Measurements from ENCODE around the gene USP9X. TPM values are rescaled to one million over a fixed set of nuclear protein-coding genes. Genes with fewer than 3 reads are reported as not detected.

The USP9X gene
- total and polyA plus RNA-seq, 8 donors: 55.6 to 86.0 (median 62.7) TPM

DNA sequence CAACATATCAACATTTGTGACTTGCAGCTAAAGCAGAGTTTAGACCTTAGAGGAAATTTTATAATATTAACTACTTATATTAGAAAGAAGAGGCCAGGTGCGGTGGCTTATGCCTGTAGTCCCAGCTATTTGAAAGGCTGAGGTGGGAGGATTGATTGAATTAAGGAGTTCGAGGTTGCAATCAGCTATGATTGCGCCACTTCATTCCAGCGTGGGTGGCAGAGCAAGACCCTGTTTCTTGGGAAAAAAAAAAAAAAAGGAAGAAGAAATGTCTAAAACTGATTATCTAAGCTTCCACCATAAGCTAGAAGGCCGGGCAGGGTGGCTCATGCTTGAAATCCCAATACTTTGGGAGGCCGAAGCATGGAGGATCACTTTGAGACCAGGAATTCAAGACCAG lies 42.0 kb upstream of the USP9X start:
- no peaks in the 10 kb centered on the region for H3K9me3 ChIP-seq
- no peak overlapping the region for H3K27ac ChIP-seq
- ATAC-seq (no peak), DNase-seq (no peak)
- H3K4me1 ChIP-seq: no peaks in the 10 kb centered on the region
- TF ChIP-seq, protein P1, sequence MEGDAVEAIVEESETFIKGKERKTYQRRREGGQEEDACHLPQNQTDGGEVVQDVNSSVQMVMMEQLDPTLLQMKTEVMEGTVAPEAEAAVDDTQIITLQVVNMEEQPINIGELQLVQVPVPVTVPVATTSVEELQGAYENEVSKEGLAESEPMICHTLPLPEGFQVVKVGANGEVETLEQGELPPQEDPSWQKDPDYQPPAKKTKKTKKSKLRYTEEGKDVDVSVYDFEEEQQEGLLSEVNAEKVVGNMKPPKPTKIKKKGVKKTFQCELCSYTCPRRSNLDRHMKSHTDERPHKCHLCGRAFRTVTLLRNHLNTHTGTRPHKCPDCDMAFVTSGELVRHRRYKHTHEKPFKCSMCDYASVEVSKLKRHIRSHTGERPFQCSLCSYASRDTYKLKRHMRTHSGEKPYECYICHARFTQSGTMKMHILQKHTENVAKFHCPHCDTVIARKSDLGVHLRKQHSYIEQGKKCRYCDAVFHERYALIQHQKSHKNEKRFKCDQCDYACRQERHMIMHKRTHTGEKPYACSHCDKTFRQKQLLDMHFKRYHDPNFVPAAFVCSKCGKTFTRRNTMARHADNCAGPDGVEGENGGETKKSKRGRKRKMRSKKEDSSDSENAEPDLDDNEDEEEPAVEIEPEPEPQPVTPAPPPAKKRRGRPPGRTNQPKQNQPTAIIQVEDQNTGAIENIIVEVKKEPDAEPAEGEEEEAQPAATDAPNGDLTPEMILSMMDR (IDR thresholded peaks at IDR 0.05): no peak
- intact Hi-C loops (cut with DNase I): no loop called here
- H3K36me3 ChIP-seq: no peaks in the 10 kb centered on the region
- no peak overlapping the region for H3K4me3 ChIP-seq
- peaks cover 0 to 3% of the 10 kb centered on the region in 2 donors for H3K27me3 ChIP-seq

DNA sequence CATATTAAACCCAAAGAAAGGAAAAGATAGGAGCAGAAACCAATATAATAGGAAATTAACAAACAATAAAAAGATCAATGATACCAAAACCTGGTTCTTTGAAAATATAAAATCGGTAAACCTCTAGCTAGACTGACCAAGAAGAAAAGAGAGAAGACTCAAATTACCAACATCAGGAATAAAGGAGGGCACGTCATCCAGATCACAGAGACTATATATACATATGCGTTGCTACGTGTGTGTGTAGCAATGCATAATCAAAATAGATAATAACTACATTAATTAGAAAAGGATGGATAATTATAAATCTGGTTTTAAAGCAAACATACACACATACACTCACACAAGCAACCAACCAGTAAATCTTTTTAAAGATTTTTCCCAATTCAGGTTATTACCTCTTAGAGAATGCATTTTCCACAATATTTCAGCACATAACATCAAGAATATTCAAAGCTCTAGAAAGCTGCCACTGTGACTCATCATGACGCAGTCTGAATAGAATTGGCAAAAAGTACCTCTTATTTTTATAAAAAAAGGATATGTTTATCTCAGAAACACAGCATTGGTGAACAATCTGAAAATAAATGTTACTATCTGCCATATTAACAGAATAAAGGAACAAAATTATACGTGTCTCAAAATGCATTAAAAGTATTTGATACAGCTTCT lies 41.4 kb upstream of the USP9X start:
- no peaks in the 10 kb centered on the region for H3K36me3 ChIP-seq
- no peaks in the 10 kb centered on the region for H3K9me3 ChIP-seq
- DNase-seq (no peak), ATAC-seq (no peak)
- H3K4me3 ChIP-seq: no peak overlapping the region
- peaks cover 0 to 3% of the 10 kb centered on the region in 2 donors for H3K27me3 ChIP-seq
- intact Hi-C loops (cut with DNase I): no loop called here
- TF ChIP-seq, protein P1 (IDR thresholded peaks at IDR 0.05): no peak
- H3K27ac ChIP-seq: no peak overlapping the region
- no peaks in the 10 kb centered on the region for H3K4me1 ChIP-seq

GRCh38 chrX:41045960-41046567 lies 39.2 kb upstream of the USP9X start:
- H3K4me3 ChIP-seq: no peak overlapping the region
- DNase-seq (peak in 2 of 4 donors; percentile 57 to 74), ATAC-seq (peak; percentile 41)
- H3K36me3 ChIP-seq: no peaks in the 10 kb centered on the region
- no peak overlapping the region for H3K27ac ChIP-seq
- TF ChIP-seq, protein P1 (IDR thresholded peaks at IDR 0.05): no peak
- H3K4me1 ChIP-seq: no peaks in the 10 kb centered on the region
- H3K27me3 ChIP-seq: peaks cover 0 to 3% of the 10 kb centered on the region in 2 donors
- intact Hi-C loops (cut with DNase I): no loop called here
- H3K9me3 ChIP-seq: no peaks in the 10 kb centered on the region

- H3K9me3 ChIP-seq: no peaks in the 10 kb centered on the region
- no peak overlapping the region for H3K27ac ChIP-seq
- H3K36me3 ChIP-seq: no peaks in the 10 kb centered on the region
- ATAC-seq: no peak
- H3K27me3 ChIP-seq: peaks cover 0 to 3% of the 10 kb centered on the region in 2 donors
- H3K4me3 ChIP-seq: no peak overlapping the region
- no peak for DNase-seq
- no peaks in the 10 kb centered on the region for H3K4me1 ChIP-seq
- intact Hi-C loops (cut with DNase I): no loop called here
- TF ChIP-seq, protein P1 (IDR thresholded peaks at IDR 0.05): no peak
Observed at GRCh38 chrX:41047878-41048534, 37.2 kb upstream of the USP9X start.

DNA sequence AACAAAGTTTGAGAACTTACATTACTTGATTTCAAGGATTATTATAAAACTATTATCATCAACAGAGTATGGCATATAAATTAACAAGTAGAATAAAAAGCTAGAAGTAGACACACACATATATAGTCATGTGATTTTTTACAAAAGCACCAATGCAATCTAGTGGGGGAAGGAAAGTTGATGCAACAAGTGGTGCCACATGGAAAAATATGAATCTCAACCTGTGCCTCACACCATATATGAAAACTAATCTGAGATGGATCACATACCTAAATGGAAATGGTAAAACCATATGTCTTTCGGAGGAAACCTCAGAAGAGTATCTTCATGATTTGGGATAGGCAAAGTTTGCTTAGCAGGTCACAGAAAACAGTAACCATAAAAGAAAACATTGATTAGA lies 34.9 kb upstream of the USP9X start:
- no peak overlapping the region for H3K27ac ChIP-seq
- no peak overlapping the region for H3K4me3 ChIP-seq
- intact Hi-C loops (cut with DNase I): no loop called here
- H3K27me3 ChIP-seq: no peaks in the 10 kb centered on the region
- no peaks in the 10 kb centered on the region for H3K9me3 ChIP-seq
- H3K36me3 ChIP-seq: no peaks in the 10 kb centered on the region
- ATAC-seq (no peak), DNase-seq (no peak)
- TF ChIP-seq, protein P1 (IDR thresholded peaks at IDR 0.05): no peak
- H3K4me1 ChIP-seq: no peaks in the 10 kb centered on the region
